ENCODE data around the gene CREB3L2. TPM values are rescaled to one million over a fixed set of nuclear protein-coding genes. Genes with fewer than 3 reads are reported as not detected.

CREB3L2 gene
- polyA plus RNA-seq, 2 of the 4 experiments (the other 2 are of a cell fraction) = 16.3 to 32.2 TPM

GRCh38 chr7:137974766-137975165 lies 27.1 kb downstream of the CREB3L2 start:
- Histone ChIP-seq H3K4me1 (peaks cover 54% of the 10 kb centered on the region), H3K4me3 (no peak overlapping the region), H3K9me3 (no peaks in the 10 kb centered on the region), H3K27ac (0 out of 6 replicates have a peak overlapping the region, but pooled peaks of 1 of the 2 experiments have one; percentile 8), H3K4me2 (no peak overlapping the region)
- no peak for FAIRE-seq
- POLR2A ChIA-PET = interaction anchor here (0.6 kb wide), 1 partner anchor 332 kb away, joined by 3 read pairs; no protein-coding TSS in a partner anchor
- TF ChIP-seq CHD2 (IDR thresholded peaks at IDR 0.05; ENCODE audit: low read length, partially characterized antibody) = no peak
- TF ChIP-seq E2F6 (IDR thresholded peaks at IDR 0.05; ENCODE audit: borderline replicate concordance, low read depth) = no peak
- TF ChIP-seq KDM1A (IDR thresholded peaks at IDR 0.05; ENCODE audit: low read depth) = no peak
- TF ChIP-seq PBX3 (IDR thresholded peaks at IDR 0.05) = no peak
- no peak for TF ChIP-seq KDM5A (IDR thresholded peaks at IDR 0.05)
- no peak for TF ChIP-seq RFX5 (IDR thresholded peaks at IDR 0.05)
- TF ChIP-seq FOXS1 (CRISPR knock-in tag; IDR thresholded peaks at IDR 0.05) = no peak
- TF ChIP-seq RCOR1 (IDR thresholded peaks at IDR 0.05; ENCODE audit: low read depth, low read length) = no peak
- TF ChIP-seq USF2 (IDR thresholded peaks at IDR 0.05) = no peak
- no peak for TF ChIP-seq BHLHE40 (IDR thresholded peaks at IDR 0.05; ENCODE audit: low read depth, low read length)
- no peak for DNase-seq (ENCODE audit: low read depth in 1 of 2, low spot score in 1 of 2)
- no peak for ATAC-seq
- WGBS (ENCODE audit: missing lambda C conversion rate) = 85% methylated on average over 2 of the region's 2 CpGs
- CTCF ChIA-PET = interaction anchor here (1.0 to 2.2 kb wide), 2 partner anchors 28 to 43 kb away, joined by 4 to 11 read pairs; partner anchors contain the start of gene CREB3L2

- ATAC-seq = peak; percentile 80 to 83
- POLR2A ChIA-PET = interaction anchor here (1.3 kb wide), 1 partner anchor 32 kb away, joined by 4 read pairs; the partner anchor contains the start of gene CREB3L2
- H3K9me3 ChIP-seq = no peaks in the 10 kb centered on the region
- peak overlapping the region; percentile 63 to 78 for H3K27ac ChIP-seq
- no peak for FAIRE-seq
- TF ChIP-seq EP300 (IDR thresholded peaks at IDR 0.05) (no peak), ZC3H11A (IDR thresholded peaks at IDR 0.05) (no peak), POLR2A (IDR thresholded peaks at IDR 0.05; ENCODE audit: low read length) (no peak), FOSL2 (IDR thresholded peaks at IDR 0.05) (no peak), FOSL2 (CRISPR knock-in tag; IDR thresholded peaks at IDR 0.05) (no peak), E2F6 (IDR thresholded peaks at IDR 0.05; ENCODE audit: borderline replicate concordance, low read depth) (no peak), FOXS1 (CRISPR knock-in tag; IDR thresholded peaks at IDR 0.05) (no peak), MAFK (IDR thresholded peaks at IDR 0.05; ENCODE audit: partially characterized antibody) (no peak), ELK1 (IDR thresholded peaks at IDR 0.05; ENCODE audit: low read depth, low read length) (no peak), ZSCAN20 (CRISPR knock-in tag; IDR thresholded peaks at IDR 0.05) (no peak), CBX2 (IDR thresholded peaks at IDR 0.05; ENCODE audit: borderline replicate concordance, low read depth) (no peak), MAZ (IDR thresholded peaks at IDR 0.05; ENCODE audit: borderline replicate concordance, low read depth, low read length) (no peak), TP53 (CRISPR knock-in tag; IDR thresholded peaks at IDR 0.05) (no peak), NFE2L2 (conservative IDR thresholded peaks at IDR 0.05; ENCODE audit: low read length) (no peak), NR3C1 (IDR thresholded peaks at IDR 0.05) (no peak), POLR2AphosphoS2 (conservative IDR thresholded peaks at IDR 0.05; ENCODE audit: low read length) (no peak)
- peak; percentile 21 to 40 for DNase-seq (ENCODE audit: low read depth in 1 of 2, low spot score in 1 of 2)
- peaks cover 44% of the 10 kb centered on the region for H3K4me1 ChIP-seq
- no peak overlapping the region for H3K4me3 ChIP-seq
- H3K4me2 ChIP-seq = peak overlapping the region; percentile 60
- CTCF ChIA-PET = interaction anchor here (0.7 to 1.9 kb wide), 6 partner anchors 10 to 71 kb away, joined by 3 to 8 read pairs (median 3); partner anchors contain the start of gene CREB3L2
- WGBS (ENCODE audit: missing lambda C conversion rate) = 61% methylated on average over 8 of the region's 8 CpGs
These were observed 31.5 kb downstream of the CREB3L2 start for GRCh38 chr7:137970253-137970975.

Measured in A549 (cell line).